GM21528 (cell line): Measurements from ENCODE around the gene TRAF3IP1.

Experiments used
- ATAC-seq: cut with Tn5 transposase; IDR thresholded peaks from one replicate; pipeline ENCODE4 v1.9.1; 2021; ENCODE audit warnings: mild to moderate bottlenecking, moderate library complexity; ENCODE audit not compliant: unreplicated experiment, low FRiP score

The TRAF3IP1 gene

GRCh38 chr2:238423561-238424312, 103.4 kb downstream of the TRAF3IP1 start:
- ATAC-seq = no peak

- no peak for ATAC-seq
These were observed 104.0 kb downstream of the TRAF3IP1 start for GRCh38 chr2:238424313-238424700.

GRCh38 chr2:238425505-238425978, 105.2 kb downstream of the TRAF3IP1 start:
- ATAC-seq = no peak

GRCh38 chr2:238425979-238426567, 105.8 kb downstream of the TRAF3IP1 start:
- ATAC-seq = peak; percentile 20

GRCh38 chr2:238426568-238427434, 106.5 kb downstream of the TRAF3IP1 start, which contains the start of gene ASB1:
Gene ASB1 (plus strand): TSS chr2:238426927. CDS start chr2:238427071, 144 bp downstream.
- ATAC-seq = peak; percentile 87

- ATAC-seq = peak; percentile 6
These were observed 107.3 kb downstream of the TRAF3IP1 start for GRCh38 chr2:238427435-238428162.

GRCh38 chr2:238428866-238429265, 108.5 kb downstream of the TRAF3IP1 start:
- no peak for ATAC-seq

GRCh38 chr2:238430781-238431180, 110.5 kb downstream of the TRAF3IP1 start:
- no peak for ATAC-seq

- no peak for ATAC-seq
These were observed 111.1 kb downstream of the TRAF3IP1 start for GRCh38 chr2:238431456-238431855.

- no peak for ATAC-seq
These were observed 113.1 kb downstream of the TRAF3IP1 start for GRCh38 chr2:238433300-238433915.

- no peak for ATAC-seq
These were observed 113.9 kb downstream of the TRAF3IP1 start for GRCh38 chr2:238433941-238434845.

GRCh38 chr2:238434846-238435751, 114.8 kb downstream of the TRAF3IP1 start:
- ATAC-seq = no peak

GRCh38 chr2:238435752-238436096, 115.4 kb downstream of the TRAF3IP1 start:
- ATAC-seq = no peak

- ATAC-seq = no peak
These were observed 118.8 kb downstream of the TRAF3IP1 start for GRCh38 chr2:238438856-238439849.

GRCh38 chr2:238439917-238440316, 119.6 kb downstream of the TRAF3IP1 start:
- no peak for ATAC-seq

GRCh38 chr2:238440331-238440730, 120.0 kb downstream of the TRAF3IP1 start:
- ATAC-seq = no peak

- no peak for ATAC-seq
These were observed 120.4 kb downstream of the TRAF3IP1 start for GRCh38 chr2:238440767-238441166.
